IMR-90 (cell line): ENCODE data around the gene CPEB1. TPM values are rescaled to one million over a fixed set of nuclear protein-coding genes. Genes with fewer than 3 reads are reported as not detected.

Source experiments
- ATAC-seq: fragments of 200-7000 bp; cut with Tn5 transposase; 2 replicates; pipeline ENCODE4 v1.9.1; 2020; ENCODE audit warnings: low read depth, mild to moderate bottlenecking, moderate library complexity
- BruUV-seq: library from RNA; stranded (reverse); fragments of 400-500 nt; replicated peaks from 2 replicates; lab custom pipeline; 2021; lab: Mats Ljungman, UMichigan
- CTCF ChIA-PET: fragments of 300-600 bp; formaldehyde crosslinking; extraction: SDS; loops from one replicate; lab custom pipeline; 2021; ENCODE audit warnings: antibody characterized with exemption; lab: Yijun Ruan, JAX
- POLR2A ChIA-PET: fragments of 300-600 bp; sonication (Branson Sonifier 250); formaldehyde crosslinking; loops from one replicate; lab custom pipeline; 2022; ENCODE audit warnings: antibody characterized with exemption; ENCODE audit not compliant: unreplicated experiment; lab: Charles Lee
- DNase-seq: peaks from one replicate; pipeline ENCODE4 v3.0.0; 2013
- H2AFZ ChIP-seq: replicated peaks from 2 replicates; pipeline ENCODE3; 2013; ENCODE audit warnings: low read length, mild to moderate bottlenecking; ENCODE audit not compliant: poor library complexity
- H2AK5ac ChIP-seq: 2 replicates; pipeline ENCODE4 v1.6.1; 2013; ENCODE audit warnings: low read depth, low read length, inconsistent platforms
- H2AK9ac ChIP-seq: replicated peaks from 2 replicates; pipeline ENCODE3; 2013; ENCODE audit warnings: mild to moderate bottlenecking, low read depth, low read length, moderate library complexity; ENCODE audit not compliant: poor library complexity
- H2BK120ac ChIP-seq: 2 replicates; pipeline ENCODE4 v1.6.1; 2013; ENCODE audit warnings: low read depth, low read length, inconsistent platforms
- H2BK15ac ChIP-seq: 3 replicates; pipeline ENCODE4 v1.6.1; 2013; ENCODE audit warnings: low read depth, low read length, inconsistent platforms
- H2BK20ac ChIP-seq: 2 replicates; pipeline ENCODE4 v1.6.1; 2013; ENCODE audit warnings: low read depth, mild to moderate bottlenecking, inconsistent platforms, low read length, moderate library complexity
- H2BK5ac ChIP-seq: 2 replicates; pipeline ENCODE4 v1.6.1; 2013; ENCODE audit warnings: mild to moderate bottlenecking, low read depth, low read length, inconsistent platforms; ENCODE audit not compliant: poor library complexity, severe bottlenecking
- H3K14ac ChIP-seq: replicated peaks from 2 replicates; pipeline ENCODE4 v1.6.1; 2013; ENCODE audit warnings: low read depth, low read length, inconsistent platforms
- H3K18ac ChIP-seq: 2 replicates; pipeline ENCODE4 v1.6.1; 2013; ENCODE audit warnings: low read depth, low read length, control low read depth
- H3K23ac ChIP-seq: 2 replicates; pipeline ENCODE4 v1.6.1; 2013; ENCODE audit warnings: low read depth, low read length, inconsistent platforms
- H3K27ac ChIP-seq: 2 replicates; pipeline ENCODE4 v1.5.1; 2013; ENCODE audit warnings: mild to moderate bottlenecking, control low read depth, low read length; ENCODE audit not compliant: insufficient read depth
- H3K27me3 ChIP-seq: 2 replicates; pipeline ENCODE4 v1.6.1; 2013; ENCODE audit warnings: low read length; ENCODE audit not compliant: control insufficient read depth, insufficient read depth
- H3K36me3 ChIP-seq: 2 replicates; pipeline ENCODE4 v1.6.1; 2013; ENCODE audit warnings: low read length, mixed read lengths; ENCODE audit not compliant: control insufficient read depth, insufficient read depth
- H3K4ac ChIP-seq: 2 replicates; pipeline ENCODE4 v1.6.1; 2013; ENCODE audit warnings: low read depth, low read length, inconsistent platforms
- H3K4me1 ChIP-seq: 2 replicates; pipeline ENCODE4 v1.6.1; 2013; ENCODE audit warnings: low read length, mixed read lengths; ENCODE audit not compliant: control insufficient read depth, insufficient read depth
- H3K4me2 ChIP-seq: 2 replicates; pipeline ENCODE4 v1.6.1; 2013; ENCODE audit warnings: low read depth, mild to moderate bottlenecking, control low read depth, low read length, moderate library complexity
- H3K4me3 ChIP-seq: 2 replicates; pipeline ENCODE4 v1.5.1; 2013; ENCODE audit warnings: low read depth, mild to moderate bottlenecking, control low read depth, low read length, moderate library complexity; ENCODE audit not compliant: insufficient read depth
- H3K56ac ChIP-seq: 2 replicates; pipeline ENCODE4 v1.6.1; 2013; ENCODE audit warnings: low read length, inconsistent platforms; ENCODE audit not compliant: insufficient read depth; ENCODE audit errors: extremely low read depth
- H3K79me1 ChIP-seq, 2 experiments: 2 replicates each; pipeline ENCODE4 v1.6.1; 2013; ENCODE audit warnings: low read length in 2 of 2, inconsistent platforms in 1 of 2, low read depth in 1 of 2
- H3K9ac ChIP-seq: 2 replicates; pipeline ENCODE4 v1.6.1; 2013; ENCODE audit warnings: low read depth, low read length, control low read depth
- H3K9me1 ChIP-seq: 2 replicates; pipeline ENCODE4 v1.6.1; 2013; ENCODE audit warnings: low read length, inconsistent platforms; ENCODE audit not compliant: insufficient read depth
- H3K9me3 ChIP-seq: 2 replicates; pipeline ENCODE4 v1.6.1; 2013; ENCODE audit warnings: low read length; ENCODE audit not compliant: control insufficient read depth, insufficient read depth
- H4K20me1 ChIP-seq: 2 replicates; pipeline ENCODE4 v1.6.1; 2013; ENCODE audit warnings: low read length, inconsistent platforms; ENCODE audit not compliant: insufficient read depth
- H4K5ac ChIP-seq: 2 replicates; pipeline ENCODE4 v1.6.1; 2013; ENCODE audit warnings: mild to moderate bottlenecking, low read depth, low read length, control low read depth
- H4K8ac ChIP-seq, 2 experiments: 2 replicates each; pipeline ENCODE4 v1.6.1; 2013; ENCODE audit warnings: low read depth in 2 of 2, low read length in 2 of 2, control low read depth in 1 of 2, inconsistent platforms in 1 of 2
- H4K91ac ChIP-seq: 2 replicates; pipeline ENCODE4 v1.6.1; 2013; ENCODE audit warnings: low read depth, low read length, inconsistent platforms; ENCODE audit not compliant: insufficient read depth
- BHLHE40 ChIP-seq: fragments of 150-350 bp; IDR thresholded peaks from 2 replicates; pipeline ENCODE4 v1.6.1; 2016; ENCODE audit warnings: mild to moderate bottlenecking, low read depth, low read length
- CEBPB ChIP-seq: IDR thresholded peaks from 2 replicates; pipeline ENCODE4 v1.6.1; 2012; ENCODE audit warnings: low read depth, low read length, improper control_type of control experiment
- CHD1 ChIP-seq: IDR thresholded peaks from 2 replicates; pipeline ENCODE4 v1.6.1; 2012; ENCODE audit warnings: low read depth, low read length, improper control_type of control experiment
- CTCF ChIP-seq: conservative IDR thresholded peaks from 2 replicates; pipeline ENCODE4 v1.5.1; 2012; ENCODE audit warnings: mild to moderate bottlenecking, low read depth, low read length, improper control_type of control experiment
- ELK1 ChIP-seq: fragments of 150-350 bp; IDR thresholded peaks from 2 replicates; pipeline ENCODE4 v1.6.1; 2016; ENCODE audit warnings: low read depth, mild to moderate bottlenecking, low read length, moderate library complexity, borderline replicate concordance
- FOS ChIP-seq: fragments of 150-350 bp; IDR thresholded peaks from 2 replicates; pipeline ENCODE4 v1.6.1; 2016; ENCODE audit warnings: low read depth, low read length
- MAFK ChIP-seq: IDR thresholded peaks from 2 replicates; pipeline ENCODE4 v1.6.1; 2012; ENCODE audit warnings: low read depth, low read length, improper control_type of control experiment
- MAZ ChIP-seq: IDR thresholded peaks from 2 replicates; pipeline ENCODE4 v1.6.1; 2012; ENCODE audit warnings: low read depth, mild to moderate bottlenecking, low read length, improper control_type of control experiment, moderate library complexity, borderline replicate concordance
- MXI1 ChIP-seq: IDR thresholded peaks from 2 replicates; pipeline ENCODE4 v1.6.1; 2012; ENCODE audit warnings: low read depth, mild to moderate bottlenecking, low read length, moderate library complexity, borderline replicate concordance
- NFE2L2 ChIP-seq: fragments of 150-350 bp; IDR thresholded peaks from 2 replicates; pipeline ENCODE4 v1.6.1; 2016; ENCODE audit warnings: low read depth, mild to moderate bottlenecking, low read length
- POLR2A ChIP-seq: IDR thresholded peaks from 2 replicates; pipeline ENCODE4 v1.6.1; 2012; ENCODE audit warnings: mild to moderate bottlenecking, low read depth, low read length
- RAD21 ChIP-seq: IDR thresholded peaks from 2 replicates; pipeline ENCODE4 v1.6.1; 2012; ENCODE audit warnings: low read length, improper control_type of control experiment
- RCOR1 ChIP-seq: IDR thresholded peaks from 2 replicates; pipeline ENCODE4 v1.6.1; 2012; ENCODE audit warnings: mild to moderate bottlenecking, low read length, improper control_type of control experiment; ENCODE audit not compliant: insufficient replicate concordance
- RFX5 ChIP-seq: IDR thresholded peaks from 2 replicates; pipeline ENCODE4 v1.8.0; 2012; ENCODE audit warnings: low read depth, mild to moderate bottlenecking, low read length, moderate library complexity
- SMC3 ChIP-seq: fragments of 150-350 bp; IDR thresholded peaks from 2 replicates; pipeline ENCODE4 v1.6.1; 2016; ENCODE audit warnings: low read depth, mild to moderate bottlenecking, antibody characterized with exemption, low read length, moderate library complexity
- USF2 ChIP-seq: fragments of 150-350 bp; IDR thresholded peaks from 2 replicates; pipeline ENCODE4 v1.6.1; 2017; ENCODE audit warnings: mild to moderate bottlenecking, antibody characterized with exemption, low read length, low read depth
- WGBS, 2 experiments: methylation state at CpG; one replicate each; pipeline versions ENCODE4 v1.1.5 to v1.1.7; 2013; ENCODE audit warnings: missing lambda C conversion rate in 2 of 2; ENCODE audit not compliant: insufficient read length in 1 of 2; ENCODE audit errors: extremely low coverage in 2 of 2; 5-methylcytosine and 5-hydroxymethylcytosine counted together
- dilution Hi-C: fragments of 300-500 bp; cut with HindIII; formaldehyde crosslinking; loops from one replicate; pipeline ENCODE4 v1.14.3; 2018; ENCODE audit warnings: low sequenced_read_pairs; ENCODE audit not compliant: unreplicated experiment
- in situ Hi-C: fragments of 300-500 bp; cut with MboI; formaldehyde crosslinking; loops from 3 replicates; pipeline ENCODE4 v1.14.3; 2019; ENCODE audit warnings: low sequenced_read_pairs, inconsistent platforms, mixed read lengths
- intact Hi-C: fragments of 100-400 bp; cut with micrococcal nuclease; formaldehyde crosslinking; loops from 2 replicates; pipeline ENCODE4 v1.10.0; 2022
- polyA plus RNA-seq, 3 experiments: library from polyadenylated mRNA; depleted of rRNA; stranded (reverse); fragments of >200 nt; gene quantifications; 2 replicates each; pipeline ENCODE4 v1.2.3, GENCODE V29; 2012; ENCODE audit warnings: low replicate concordance in 1 of 3
- total RNA-seq: library from RNA; depleted of rRNA; stranded (reverse); fragments of >200 nt; gene quantifications from 2 replicates; pipeline ENCODE4 v1.2.3, GENCODE V29; 2012

Gene CPEB1
- total and polyA plus RNA-seq, 2 of the 4 experiments (the other 2 are of a cell fraction), result 8.9 to 12.5 TPM

GRCh38 chr15:82679626-82680199 lies 32.5 kb upstream of the CPEB1 start:
- intact Hi-C loops, result loop anchor here (2.0 to 10.0 kb wide), 2 partner anchors 55 to 59 kb away; no protein-coding TSS in a partner anchor
- ATAC-seq (no peak), DNase-seq (no peak)
- Histone ChIP-seq H3K4ac (no peak overlapping the region), H3K23ac (no peak overlapping the region), H2AK9ac (no peak overlapping the region), H2AFZ (peak overlapping the region; percentile 56), H3K14ac (no peak overlapping the region), H4K8ac (no peak overlapping the region), H3K4me2 (no peak overlapping the region), H3K27me3 (peaks cover 30% of the 10 kb centered on the region), H2BK120ac (no peak overlapping the region), H3K9ac (no peak overlapping the region), H4K5ac (no peak overlapping the region), H2AK5ac (no peak overlapping the region), H2BK20ac (no peak overlapping the region), H4K91ac (no peak overlapping the region), H3K27ac (no peak overlapping the region), H3K9me3 (no peaks in the 10 kb centered on the region; the same call in 1 of the 2 replicates), H3K79me1 (no peaks in the 10 kb centered on the region), H4K20me1 (no peaks in the 10 kb centered on the region), H3K9me1 (no peaks in the 10 kb centered on the region), H2BK15ac (no peak overlapping the region), H3K4me3 (no peak overlapping the region), H3K4me1 (no peaks in the 10 kb centered on the region), H3K36me3 (no peaks in the 10 kb centered on the region), H3K56ac (no peak overlapping the region), H2BK5ac (no peak overlapping the region), H3K18ac (no peak overlapping the region)
- ChIA-PET POLR2A (no interaction called here), CTCF (no interaction called here)
- TF ChIP-seq CTCF (no peak), MAFK (no peak), USF2 (no peak), RFX5 (no peak), BHLHE40 (no peak), CEBPB (no peak), RCOR1 (no peak), MAZ (no peak), RAD21 (no peak), FOS (no peak), POLR2A (no peak), NFE2L2 (no peak), CHD1 (no peak), ELK1 (no peak), SMC3 (no peak), MXI1 (no peak)
- WGBS, 2 experiments, result 16% methylated on average over 13 of the region's 19 CpGs; no CpG with 5 or more reads in 1 of the 2 experiments
- dilution Hi-C loops, result no loop called here
- in situ Hi-C loops, result no loop called here
- BruUV-seq, result no TSS peak
